Measurements from ENCODE around the gene TNFRSF21.
"Not testable (repeated sequence)": the region's sequence is repeated elsewhere in the genome, so short reads cannot be mapped to it uniquely, and the experiment has no call there.

TNFRSF21 gene

DNA sequence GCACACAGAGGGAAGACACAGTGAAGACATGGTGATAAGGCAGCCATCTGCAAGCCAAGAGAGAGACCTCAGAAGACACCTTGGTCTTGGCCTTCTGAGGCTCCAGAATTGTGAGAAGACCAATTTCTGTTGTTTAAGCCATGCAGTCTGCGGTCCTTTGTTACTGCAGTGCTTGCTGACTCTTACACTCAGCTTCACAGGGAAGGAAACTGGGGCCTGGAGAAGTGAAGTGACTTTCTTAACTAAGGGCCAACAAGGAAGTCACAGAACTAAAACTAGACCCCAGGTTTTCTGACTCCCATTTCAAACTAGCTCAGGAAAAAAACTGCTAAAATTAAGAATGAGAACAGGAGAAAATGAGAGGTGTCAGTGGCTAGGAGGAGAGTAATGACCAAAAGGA lies 74.3 kb downstream of the TNFRSF21 start:
- WGBS, 2 experiments, result 86 to 100% methylated on average over 1 of the region's 1 CpG
- H3K27me3 ChIP-seq (ENCODE audit: control insufficient read depth, insufficient read depth, low read length, poor library complexity, severe bottlenecking), result no peaks in the 10 kb centered on the region
- H3K27ac ChIP-seq (ENCODE audit: insufficient read depth, low read depth, low read length, poor library complexity, severe bottlenecking), result no peak overlapping the region
- H3K4me1 ChIP-seq (ENCODE audit: control insufficient read depth, insufficient read depth, low read length), result no peaks in the 10 kb centered on the region
- no peak overlapping the region for H3K4me3 ChIP-seq (ENCODE audit: insufficient read depth, low read depth, low read length)
- no peaks in the 10 kb centered on the region for H3K9me3 ChIP-seq (ENCODE audit: control insufficient read depth, low read length)
- no peaks in the 10 kb centered on the region for H3K36me3 ChIP-seq (ENCODE audit: control insufficient read depth, insufficient read depth, low read length)

DNA sequence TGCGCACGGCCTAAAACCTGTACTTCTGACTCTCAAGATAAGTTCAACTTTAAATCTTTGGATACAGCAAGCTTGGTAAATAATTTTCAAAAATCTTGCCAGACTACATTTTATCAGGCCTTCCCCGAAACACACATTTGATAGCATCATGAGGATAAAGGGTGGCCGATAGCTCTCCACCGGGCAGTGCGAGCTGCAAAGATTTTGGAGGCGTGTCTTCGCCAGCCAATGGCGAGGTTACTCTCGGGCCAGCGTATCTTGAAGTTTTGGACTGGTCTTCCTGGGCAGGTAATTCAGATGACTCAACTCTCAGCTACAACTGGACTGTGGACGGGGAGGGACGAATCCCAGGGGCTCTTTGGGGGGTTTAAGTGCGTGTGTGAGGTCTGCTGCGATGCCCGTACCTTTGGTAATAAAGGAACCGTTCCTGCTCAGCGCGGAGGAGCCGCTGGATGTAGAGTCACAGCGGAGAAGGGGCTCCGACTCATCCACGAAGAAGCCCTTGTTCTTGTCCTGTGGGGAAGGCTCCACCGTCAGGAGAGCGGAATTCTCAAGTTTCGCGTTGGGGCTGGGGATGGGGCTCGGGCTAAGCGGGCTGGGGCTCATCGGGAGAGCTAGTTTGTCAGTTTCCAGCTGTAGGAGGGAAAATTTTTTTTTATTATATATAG lies 75.3 kb downstream of the TNFRSF21 start:
- no peaks in the 10 kb centered on the region for H3K4me1 ChIP-seq (ENCODE audit: control insufficient read depth, insufficient read depth, low read length)
- H3K9me3 ChIP-seq (ENCODE audit: control insufficient read depth, low read length), result no peaks in the 10 kb centered on the region
- no peaks in the 10 kb centered on the region for H3K27me3 ChIP-seq (ENCODE audit: control insufficient read depth, insufficient read depth, low read length, poor library complexity, severe bottlenecking)
- no peaks in the 10 kb centered on the region for H3K36me3 ChIP-seq (ENCODE audit: control insufficient read depth, insufficient read depth, low read length)
- WGBS, 2 experiments, result 94 to 95% methylated on average over 28 to 30 of the region's 30 CpGs
- no peak overlapping the region for H3K4me3 ChIP-seq (ENCODE audit: insufficient read depth, low read depth, low read length)
- no peak overlapping the region for H3K27ac ChIP-seq (ENCODE audit: insufficient read depth, low read depth, low read length, poor library complexity, severe bottlenecking)

DNA sequence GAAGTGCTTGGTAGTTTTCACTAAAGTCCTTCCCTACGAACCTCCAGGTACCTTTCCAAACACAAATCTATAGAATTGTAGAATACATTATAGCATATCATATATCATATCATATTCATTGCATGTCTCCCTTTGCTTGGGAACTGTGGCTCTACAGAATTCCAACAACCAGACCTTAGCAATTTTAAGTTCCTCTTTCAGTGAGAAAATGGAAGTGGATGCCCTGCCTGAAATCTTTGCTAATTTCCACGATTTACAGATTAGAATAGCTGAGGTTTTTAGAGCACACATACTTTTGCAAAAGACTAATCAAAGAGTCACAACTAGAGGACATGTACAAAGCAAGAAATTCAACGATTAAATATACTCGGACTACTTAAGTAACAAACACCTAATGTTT lies 78.6 kb downstream of the TNFRSF21 start:
- Histone ChIP-seq H3K9me3 (ENCODE audit: control insufficient read depth, low read length) (no peaks in the 10 kb centered on the region), H3K27ac (ENCODE audit: insufficient read depth, low read depth, low read length, poor library complexity, severe bottlenecking) (no peak overlapping the region), H3K4me3 (ENCODE audit: insufficient read depth, low read depth, low read length) (no peak overlapping the region), H3K27me3 (ENCODE audit: control insufficient read depth, insufficient read depth, low read length, poor library complexity, severe bottlenecking) (no peaks in the 10 kb centered on the region), H3K4me1 (ENCODE audit: control insufficient read depth, insufficient read depth, low read length) (no peaks in the 10 kb centered on the region), H3K36me3 (ENCODE audit: control insufficient read depth, insufficient read depth, low read length) (no peaks in the 10 kb centered on the region)
- WGBS, 2 experiments, result 96 to 100% methylated on average over 4 of the region's 4 CpGs

DNA sequence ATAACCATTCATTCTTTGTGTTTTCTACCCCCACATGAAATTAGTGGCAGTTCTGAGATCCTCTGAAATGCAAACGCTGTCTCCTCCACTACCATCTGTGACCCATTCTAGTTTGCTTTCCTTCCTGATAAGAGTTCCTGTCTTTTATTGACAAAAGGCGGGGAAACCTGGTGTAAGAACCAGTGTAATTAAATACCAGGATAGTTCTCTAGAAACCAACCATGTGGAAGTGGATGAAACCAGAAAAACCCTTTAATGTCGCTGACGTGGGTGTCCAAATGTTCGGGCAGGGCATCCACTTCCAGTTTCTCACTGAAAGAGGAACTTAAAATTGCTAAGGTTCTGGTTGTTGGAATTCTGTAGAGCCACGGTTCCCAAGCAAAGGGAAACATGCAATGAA lies 79.1 kb downstream of the TNFRSF21 start:
- Histone ChIP-seq H3K36me3 (ENCODE audit: control insufficient read depth, insufficient read depth, low read length) (no peaks in the 10 kb centered on the region), H3K9me3 (ENCODE audit: control insufficient read depth, low read length) (no peaks in the 10 kb centered on the region), H3K27me3 (ENCODE audit: control insufficient read depth, insufficient read depth, low read length, poor library complexity, severe bottlenecking) (no peaks in the 10 kb centered on the region), H3K27ac (ENCODE audit: insufficient read depth, low read depth, low read length, poor library complexity, severe bottlenecking) (no peak overlapping the region), H3K4me3 (ENCODE audit: insufficient read depth, low read depth, low read length) (no peak overlapping the region), H3K4me1 (ENCODE audit: control insufficient read depth, insufficient read depth, low read length) (no peaks in the 10 kb centered on the region)
- WGBS, 2 experiments, result 94 to 96% methylated on average over 6 of the region's 6 CpGs

GRCh38 chr6:47229255-47229654 lies 80.5 kb downstream of the TNFRSF21 start:
- 89 to 97% methylated on average over 7 of the region's 7 CpGs for WGBS, 2 experiments
- Histone ChIP-seq H3K27me3 (ENCODE audit: control insufficient read depth, insufficient read depth, low read length, poor library complexity, severe bottlenecking) (no peaks in the 10 kb centered on the region), H3K36me3 (ENCODE audit: control insufficient read depth, insufficient read depth, low read length) (no peaks in the 10 kb centered on the region), H3K27ac (ENCODE audit: insufficient read depth, low read depth, low read length, poor library complexity, severe bottlenecking) (no peak overlapping the region), H3K4me3 (ENCODE audit: insufficient read depth, low read depth, low read length) (no peak overlapping the region), H3K4me1 (ENCODE audit: control insufficient read depth, insufficient read depth, low read length) (no peaks in the 10 kb centered on the region), H3K9me3 (ENCODE audit: control insufficient read depth, low read length) (no peaks in the 10 kb centered on the region)

DNA sequence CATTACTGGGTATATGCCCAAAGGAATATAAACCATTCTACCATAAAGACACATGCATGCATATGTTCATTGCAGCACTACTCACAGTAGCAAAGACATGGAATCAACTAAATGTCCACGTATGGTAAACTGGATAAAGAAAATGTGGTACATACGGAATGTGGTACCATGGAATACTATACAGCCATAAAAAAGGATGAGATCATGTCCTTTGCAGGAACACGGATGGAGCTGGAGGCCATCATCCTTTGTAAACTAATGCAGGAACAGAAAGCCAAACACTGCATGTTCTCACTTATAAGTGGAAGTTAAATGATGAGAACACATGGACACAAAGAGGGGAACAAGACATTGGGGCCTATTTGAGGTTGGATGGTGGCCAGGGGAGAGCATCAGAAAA lies 81.6 kb downstream of the TNFRSF21 start:
- not testable (repeated sequence) for H3K4me3 ChIP-seq (ENCODE audit: insufficient read depth, low read depth, low read length); H3K27ac ChIP-seq (ENCODE audit: insufficient read depth, low read depth, low read length, poor library complexity, severe bottlenecking); H3K4me1 ChIP-seq (ENCODE audit: control insufficient read depth, insufficient read depth, low read length); H3K36me3 ChIP-seq (ENCODE audit: control insufficient read depth, insufficient read depth, low read length); H3K9me3 ChIP-seq (ENCODE audit: control insufficient read depth, low read length); H3K27me3 ChIP-seq (ENCODE audit: control insufficient read depth, insufficient read depth, low read length, poor library complexity, severe bottlenecking)
- WGBS, 2 experiments, result 92 to 99% methylated on average over 3 of the region's 3 CpGs

- H3K4me3 ChIP-seq (ENCODE audit: insufficient read depth, low read depth, low read length); H3K4me1 ChIP-seq (ENCODE audit: control insufficient read depth, insufficient read depth, low read length); H3K36me3 ChIP-seq (ENCODE audit: control insufficient read depth, insufficient read depth, low read length); H3K9me3 ChIP-seq (ENCODE audit: control insufficient read depth, low read length); H3K27me3 ChIP-seq (ENCODE audit: control insufficient read depth, insufficient read depth, low read length, poor library complexity, severe bottlenecking); H3K27ac ChIP-seq (ENCODE audit: insufficient read depth, low read depth, low read length, poor library complexity, severe bottlenecking): not testable (repeated sequence)
These were observed 86.5 kb downstream of the TNFRSF21 start for GRCh38 chr6:47223251-47223650.

GRCh38 chr6:47221565-47221964 lies 88.1 kb downstream of the TNFRSF21 start:
- H3K36me3 ChIP-seq (ENCODE audit: control insufficient read depth, insufficient read depth, low read length), result no peaks in the 10 kb centered on the region
- no peak overlapping the region for H3K4me3 ChIP-seq (ENCODE audit: insufficient read depth, low read depth, low read length)
- no peaks in the 10 kb centered on the region for H3K9me3 ChIP-seq (ENCODE audit: control insufficient read depth, low read length)
- H3K27ac ChIP-seq (ENCODE audit: insufficient read depth, low read depth, low read length, poor library complexity, severe bottlenecking), result no peak overlapping the region
- WGBS, 2 experiments, result 23 to 29% methylated on average over 9 of the region's 9 CpGs
- no peaks in the 10 kb centered on the region for H3K27me3 ChIP-seq (ENCODE audit: control insufficient read depth, insufficient read depth, low read length, poor library complexity, severe bottlenecking)
- no peaks in the 10 kb centered on the region for H3K4me1 ChIP-seq (ENCODE audit: control insufficient read depth, insufficient read depth, low read length)

DNA sequence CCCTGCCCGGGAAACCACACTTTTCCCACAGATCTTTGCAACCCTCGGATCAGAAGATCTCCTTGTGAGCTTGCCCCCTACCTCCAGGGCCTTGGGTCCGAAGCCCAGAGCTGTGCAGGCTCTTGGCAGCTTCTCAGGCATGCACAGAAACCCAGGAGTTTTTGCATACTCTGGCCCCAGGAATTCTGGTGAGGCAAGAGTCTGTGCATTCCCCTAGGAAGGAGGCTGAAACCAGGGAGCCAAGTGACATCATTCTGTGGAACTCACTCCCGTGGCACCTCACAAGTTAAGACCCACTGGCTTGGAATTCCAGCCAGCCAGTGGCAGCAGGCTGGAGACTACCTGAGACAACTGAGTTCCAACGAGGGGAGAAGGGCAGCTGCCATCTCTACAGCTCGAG lies 100.1 kb downstream of the TNFRSF21 start:
- no peaks in the 10 kb centered on the region for H3K9me3 ChIP-seq (ENCODE audit: control insufficient read depth, low read length)
- H3K36me3 ChIP-seq (ENCODE audit: control insufficient read depth, insufficient read depth, low read length), result no peaks in the 10 kb centered on the region
- H3K27me3 ChIP-seq (ENCODE audit: control insufficient read depth, insufficient read depth, low read length, poor library complexity, severe bottlenecking), result no peaks in the 10 kb centered on the region
- H3K4me1 ChIP-seq (ENCODE audit: control insufficient read depth, insufficient read depth, low read length), result no peaks in the 10 kb centered on the region
- H3K27ac ChIP-seq (ENCODE audit: insufficient read depth, low read depth, low read length, poor library complexity, severe bottlenecking), result no peak overlapping the region
- WGBS, 2 experiments, result 88 to 91% methylated on average over 6 of the region's 6 CpGs
- H3K4me3 ChIP-seq (ENCODE audit: insufficient read depth, low read depth, low read length), result no peak overlapping the region

DNA sequence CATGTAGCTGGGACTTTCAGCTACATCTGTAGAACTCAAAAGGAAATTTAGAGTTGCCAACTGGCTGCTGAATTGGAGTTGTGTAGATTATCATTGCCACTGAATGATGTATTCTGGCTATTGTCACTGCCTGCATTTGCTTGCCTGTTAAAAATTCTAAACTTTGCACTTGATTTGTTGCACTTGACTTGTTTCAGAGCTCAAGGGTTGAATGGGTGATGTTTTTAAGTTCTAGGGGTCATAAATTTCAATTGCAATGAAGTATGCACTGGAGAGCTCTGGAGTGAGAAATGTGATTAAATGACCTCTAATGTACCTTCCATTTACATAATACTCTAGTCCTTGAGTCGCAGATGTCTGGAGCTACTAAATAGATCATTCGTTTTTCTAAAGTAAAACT lies 102.4 kb downstream of the TNFRSF21 start:
- Histone ChIP-seq H3K4me3 (ENCODE audit: insufficient read depth, low read depth, low read length) (no peak overlapping the region), H3K27me3 (ENCODE audit: control insufficient read depth, insufficient read depth, low read length, poor library complexity, severe bottlenecking) (no peaks in the 10 kb centered on the region)
- WGBS, 2 experiments, result 100% methylated on average over 2 of the region's 2 CpGs; no CpG with 5 or more reads in 1 of the 2 experiments

DNA sequence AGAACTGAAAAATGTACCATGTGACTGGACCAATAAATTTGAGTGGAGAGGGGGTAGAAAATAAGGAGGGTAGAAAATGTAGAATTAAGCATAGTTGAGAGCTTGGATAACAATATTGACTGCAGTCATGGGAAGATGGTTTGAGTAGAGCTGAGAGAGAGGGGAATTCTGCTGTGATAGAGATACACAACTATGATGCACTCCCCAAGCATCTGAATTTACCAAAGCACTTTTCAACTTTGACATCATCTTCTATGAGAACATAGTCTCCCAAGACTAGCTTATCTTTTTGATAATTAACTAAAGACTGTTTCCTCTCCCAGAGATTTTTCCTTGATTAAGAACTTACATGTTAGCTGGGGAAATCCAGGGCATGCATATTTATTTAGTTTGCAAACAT lies 103.1 kb downstream of the TNFRSF21 start:
- no peaks in the 10 kb centered on the region for H3K36me3 ChIP-seq (ENCODE audit: control insufficient read depth, insufficient read depth, low read length)
- no peak overlapping the region for H3K4me3 ChIP-seq (ENCODE audit: insufficient read depth, low read depth, low read length)
- H3K27ac ChIP-seq (ENCODE audit: insufficient read depth, low read depth, low read length, poor library complexity, severe bottlenecking), result no peak overlapping the region
- no peaks in the 10 kb centered on the region for H3K9me3 ChIP-seq (ENCODE audit: control insufficient read depth, low read length)
- H3K27me3 ChIP-seq (ENCODE audit: control insufficient read depth, insufficient read depth, low read length, poor library complexity, severe bottlenecking), result no peaks in the 10 kb centered on the region
- no peaks in the 10 kb centered on the region for H3K4me1 ChIP-seq (ENCODE audit: control insufficient read depth, insufficient read depth, low read length)

More for the DNA sequence above, 102.4 kb downstream of the TNFRSF21 start:
- Histone ChIP-seq H3K4me1 (ENCODE audit: control insufficient read depth, insufficient read depth, low read length) (no peaks in the 10 kb centered on the region), H3K27ac (ENCODE audit: insufficient read depth, low read depth, low read length, poor library complexity, severe bottlenecking) (no peak overlapping the region), H3K9me3 (ENCODE audit: control insufficient read depth, low read length) (no peaks in the 10 kb centered on the region), H3K36me3 (ENCODE audit: control insufficient read depth, insufficient read depth, low read length) (no peaks in the 10 kb centered on the region)

Data from ectodermal cell (in vitro differentiated cells).